Body of pancreas (tissue), 4 donors: ENCODE results near the gene ZBTB16.

Source experiments
- POLR2A ChIP-seq, 3 donors: fragments of 450-650 bp; IDR thresholded peaks; one replicate each; pipeline ENCODE4 v1.6.1; 2016; ENCODE audit warnings: antibody characterized with exemption in 3 of 3, mild to moderate bottlenecking in 2 of 3
- TF ChIP-seq, protein P1 (sequence below), 7 experiments: fragments of 450-650 bp in 4 of 7; fragments of 200-600 bp in 3 of 7; sonication (generic) in 3 of 7; IDR thresholded peaks; one replicate each; pipeline ENCODE4 v1.5.1; 2016 to 2019; ENCODE audit warnings: antibody characterized with exemption in 7 of 7

DNA sequence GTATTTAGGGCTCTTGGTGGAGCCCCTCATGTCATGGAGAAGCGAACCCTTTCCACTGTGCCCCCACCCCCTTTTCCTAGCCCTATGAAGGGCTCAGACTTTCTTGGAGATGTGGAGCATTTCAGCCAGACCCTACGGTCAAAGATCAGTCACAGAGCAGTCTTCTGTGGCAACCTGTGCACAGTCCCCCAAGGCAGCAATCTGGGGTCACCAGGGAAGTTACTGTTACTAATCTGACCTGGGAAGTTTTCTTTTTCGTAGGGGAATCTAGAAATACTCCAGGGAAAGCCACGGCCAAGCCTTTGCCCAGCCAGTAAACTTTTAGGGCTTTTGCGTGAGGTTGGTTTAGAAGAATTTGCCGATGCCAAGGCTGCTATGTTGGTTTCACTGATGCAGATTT lies 50.6 kb downstream of the ZBTB16 start:
- TF ChIP-seq, protein P1, sequence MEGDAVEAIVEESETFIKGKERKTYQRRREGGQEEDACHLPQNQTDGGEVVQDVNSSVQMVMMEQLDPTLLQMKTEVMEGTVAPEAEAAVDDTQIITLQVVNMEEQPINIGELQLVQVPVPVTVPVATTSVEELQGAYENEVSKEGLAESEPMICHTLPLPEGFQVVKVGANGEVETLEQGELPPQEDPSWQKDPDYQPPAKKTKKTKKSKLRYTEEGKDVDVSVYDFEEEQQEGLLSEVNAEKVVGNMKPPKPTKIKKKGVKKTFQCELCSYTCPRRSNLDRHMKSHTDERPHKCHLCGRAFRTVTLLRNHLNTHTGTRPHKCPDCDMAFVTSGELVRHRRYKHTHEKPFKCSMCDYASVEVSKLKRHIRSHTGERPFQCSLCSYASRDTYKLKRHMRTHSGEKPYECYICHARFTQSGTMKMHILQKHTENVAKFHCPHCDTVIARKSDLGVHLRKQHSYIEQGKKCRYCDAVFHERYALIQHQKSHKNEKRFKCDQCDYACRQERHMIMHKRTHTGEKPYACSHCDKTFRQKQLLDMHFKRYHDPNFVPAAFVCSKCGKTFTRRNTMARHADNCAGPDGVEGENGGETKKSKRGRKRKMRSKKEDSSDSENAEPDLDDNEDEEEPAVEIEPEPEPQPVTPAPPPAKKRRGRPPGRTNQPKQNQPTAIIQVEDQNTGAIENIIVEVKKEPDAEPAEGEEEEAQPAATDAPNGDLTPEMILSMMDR (IDR thresholded peaks at IDR 0.05), result no peak
- no peak for TF ChIP-seq POLR2A (IDR thresholded peaks at IDR 0.05)
